ENCODE results near the gene BRINP3.

BRINP3 gene

DNA sequence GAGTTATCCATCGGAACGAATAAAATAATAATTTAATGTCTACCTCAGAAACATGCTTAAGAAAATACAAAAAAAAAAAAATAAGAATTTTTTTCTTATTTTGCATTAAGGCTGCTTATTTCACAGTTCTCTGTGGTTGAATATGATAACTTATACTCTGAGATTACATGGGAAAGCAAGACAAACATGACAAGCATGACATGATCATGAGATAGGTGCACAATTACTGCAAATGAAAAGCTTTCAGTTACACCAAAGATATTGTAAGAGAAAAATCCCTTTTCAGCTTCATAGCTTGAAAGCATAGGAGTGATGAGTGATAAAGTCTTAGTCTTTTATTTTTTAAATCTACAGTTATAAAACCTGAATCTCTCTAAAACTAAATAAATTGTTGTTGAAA lies 154.1 kb downstream of the BRINP3 start:
- H3K36me3 ChIP-seq: no peaks in the 10 kb centered on the region
- TF ChIP-seq, protein P1, sequence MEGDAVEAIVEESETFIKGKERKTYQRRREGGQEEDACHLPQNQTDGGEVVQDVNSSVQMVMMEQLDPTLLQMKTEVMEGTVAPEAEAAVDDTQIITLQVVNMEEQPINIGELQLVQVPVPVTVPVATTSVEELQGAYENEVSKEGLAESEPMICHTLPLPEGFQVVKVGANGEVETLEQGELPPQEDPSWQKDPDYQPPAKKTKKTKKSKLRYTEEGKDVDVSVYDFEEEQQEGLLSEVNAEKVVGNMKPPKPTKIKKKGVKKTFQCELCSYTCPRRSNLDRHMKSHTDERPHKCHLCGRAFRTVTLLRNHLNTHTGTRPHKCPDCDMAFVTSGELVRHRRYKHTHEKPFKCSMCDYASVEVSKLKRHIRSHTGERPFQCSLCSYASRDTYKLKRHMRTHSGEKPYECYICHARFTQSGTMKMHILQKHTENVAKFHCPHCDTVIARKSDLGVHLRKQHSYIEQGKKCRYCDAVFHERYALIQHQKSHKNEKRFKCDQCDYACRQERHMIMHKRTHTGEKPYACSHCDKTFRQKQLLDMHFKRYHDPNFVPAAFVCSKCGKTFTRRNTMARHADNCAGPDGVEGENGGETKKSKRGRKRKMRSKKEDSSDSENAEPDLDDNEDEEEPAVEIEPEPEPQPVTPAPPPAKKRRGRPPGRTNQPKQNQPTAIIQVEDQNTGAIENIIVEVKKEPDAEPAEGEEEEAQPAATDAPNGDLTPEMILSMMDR (IDR thresholded peaks at IDR 0.05): no peak
- no peaks in the 10 kb centered on the region for H3K27me3 ChIP-seq
- H3K4me1 ChIP-seq: no peaks in the 10 kb centered on the region
- intact Hi-C loops (cut with DNase I; ENCODE audit: low total_unique reads): no loop called here
- H3K4me3 ChIP-seq: no peak overlapping the region
- H3K9me3 ChIP-seq: no peaks in the 10 kb centered on the region
- no peak overlapping the region for H3K27ac ChIP-seq
- DNase-seq: no peak

DNA sequence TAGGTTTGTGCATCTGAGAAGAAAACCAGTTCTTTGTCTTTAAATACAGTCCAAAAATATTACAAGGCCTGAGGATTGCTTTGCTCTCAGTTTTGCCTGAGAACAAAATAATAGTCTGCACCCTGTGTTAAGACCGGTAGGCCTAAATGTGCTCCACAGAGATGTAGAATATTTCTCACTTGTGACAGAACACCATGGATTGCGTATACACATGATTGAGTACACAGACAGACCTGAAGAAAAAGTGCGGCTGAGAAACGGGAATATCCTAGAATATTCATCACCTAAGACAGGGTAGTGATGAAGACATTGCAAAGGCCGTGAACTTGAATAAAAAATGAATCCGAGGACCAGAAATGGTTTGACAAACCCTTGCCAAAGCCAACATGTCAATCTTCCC lies 155.4 kb downstream of the BRINP3 start:
- Histone ChIP-seq H3K36me3 (no peaks in the 10 kb centered on the region), H3K9me3 (no peaks in the 10 kb centered on the region), H3K4me3 (no peak overlapping the region), H3K27ac (no peak overlapping the region), H3K27me3 (no peaks in the 10 kb centered on the region), H3K4me1 (no peaks in the 10 kb centered on the region)
- no peak for DNase-seq
- TF ChIP-seq, protein P1 (IDR thresholded peaks at IDR 0.05): no peak
- intact Hi-C loops (cut with DNase I; ENCODE audit: low total_unique reads): no loop called here

DNA sequence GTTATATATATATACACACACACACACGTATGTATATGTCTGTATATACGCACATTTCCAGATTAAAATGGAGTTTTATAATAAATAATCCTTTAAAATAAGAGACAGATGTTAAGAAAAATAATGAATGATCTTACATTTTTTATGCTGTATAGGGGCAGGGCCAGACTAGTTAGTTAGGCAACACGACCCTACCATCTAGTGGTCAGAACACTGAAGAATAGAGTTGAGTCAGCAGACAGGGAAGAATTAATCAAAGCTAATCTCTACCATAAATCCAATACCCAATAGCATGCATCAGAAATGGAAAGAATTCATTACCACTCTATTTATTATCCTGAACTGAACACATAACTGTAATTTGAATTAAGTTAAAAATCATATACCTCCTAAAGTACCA lies 156.7 kb downstream of the BRINP3 start:
- no peak for DNase-seq
- intact Hi-C loops (cut with DNase I; ENCODE audit: low total_unique reads): no loop called here

DNA sequence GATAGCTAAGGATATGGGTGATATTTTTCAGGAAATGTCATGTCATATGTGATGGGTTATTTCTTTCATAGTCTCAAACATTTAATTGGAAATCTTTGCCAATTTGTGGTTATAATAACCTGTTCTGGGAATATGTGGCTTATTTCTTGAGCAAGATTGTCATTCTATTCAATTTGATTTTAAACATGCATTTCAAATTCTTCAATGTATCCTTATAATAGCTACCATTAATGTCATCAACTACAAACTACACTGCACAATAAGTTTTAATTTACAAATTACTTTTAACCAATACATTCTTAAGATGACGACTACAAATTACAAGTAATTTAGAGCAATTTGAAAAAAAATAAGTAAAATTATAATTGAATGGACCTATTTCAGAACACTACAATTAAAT lies 164.9 kb downstream of the BRINP3 start:
- DNase-seq: no peak

More for the DNA sequence above, 156.7 kb downstream of the BRINP3 start:
- TF ChIP-seq, protein P1 (IDR thresholded peaks at IDR 0.05): no peak
- Histone ChIP-seq H3K9me3 (no peaks in the 10 kb centered on the region), H3K4me1 (no peaks in the 10 kb centered on the region), H3K27me3 (no peaks in the 10 kb centered on the region), H3K4me3 (no peak overlapping the region), H3K36me3 (no peaks in the 10 kb centered on the region), H3K27ac (no peak overlapping the region)

DNA sequence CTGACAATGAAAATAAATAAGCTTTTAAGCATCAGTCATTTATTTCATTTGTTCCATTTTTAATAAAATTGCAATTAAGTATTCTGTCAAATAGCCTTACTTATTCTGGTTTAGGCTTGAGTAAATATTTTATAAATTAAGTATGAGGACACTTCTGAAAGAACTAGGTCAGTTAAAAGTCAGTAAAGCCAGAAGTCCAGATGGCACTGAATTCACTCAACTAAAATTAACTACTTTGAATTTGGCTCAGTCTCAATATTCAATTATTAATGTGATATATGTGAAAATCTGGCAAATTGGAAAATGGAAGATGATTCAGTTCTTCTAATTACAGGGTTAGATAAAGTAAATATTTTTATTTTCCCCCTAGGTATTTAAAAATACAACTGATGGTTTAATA lies 174.2 kb downstream of the BRINP3 start:
- no peak for DNase-seq
- intact Hi-C loops (cut with DNase I; ENCODE audit: low total_unique reads): no loop called here
- Histone ChIP-seq H3K4me1 (no peaks in the 10 kb centered on the region), H3K9me3 (no peaks in the 10 kb centered on the region), H3K36me3 (no peaks in the 10 kb centered on the region), H3K4me3 (no peak overlapping the region), H3K27me3 (no peaks in the 10 kb centered on the region), H3K27ac (no peak overlapping the region)
- TF ChIP-seq, protein P1 (IDR thresholded peaks at IDR 0.05): no peak

More for the DNA sequence above, 164.9 kb downstream of the BRINP3 start:
- no peak overlapping the region for H3K4me3 ChIP-seq
- no peaks in the 10 kb centered on the region for H3K36me3 ChIP-seq
- H3K27me3 ChIP-seq: no peaks in the 10 kb centered on the region
- H3K9me3 ChIP-seq: no peaks in the 10 kb centered on the region
- intact Hi-C loops (cut with DNase I; ENCODE audit: low total_unique reads): no loop called here
- H3K4me1 ChIP-seq: no peaks in the 10 kb centered on the region
- H3K27ac ChIP-seq: no peak overlapping the region
- TF ChIP-seq, protein P1 (IDR thresholded peaks at IDR 0.05): no peak

DNA sequence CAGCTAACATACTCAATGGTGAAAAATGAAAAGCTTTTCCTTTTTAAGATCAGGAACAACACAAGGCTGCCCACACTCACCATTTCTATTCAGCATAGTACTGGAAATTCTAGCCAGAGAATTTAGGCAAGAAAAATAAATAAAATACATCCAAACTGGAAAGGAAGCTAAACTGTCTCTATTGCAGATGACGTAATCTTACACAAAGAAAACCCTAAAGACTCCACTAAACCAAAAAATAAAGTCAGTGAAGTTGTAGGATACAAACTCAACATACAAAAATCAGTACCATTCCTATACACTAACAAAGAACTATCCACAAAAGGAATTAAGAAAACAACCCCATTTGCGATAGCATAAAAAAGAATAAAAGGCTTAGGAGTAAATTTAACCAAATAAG lies 181.2 kb downstream of the BRINP3 start:
- Histone ChIP-seq H3K4me3 (no peak overlapping the region), H3K9me3 (no peaks in the 10 kb centered on the region), H3K27me3 (no peaks in the 10 kb centered on the region), H3K4me1 (no peaks in the 10 kb centered on the region), H3K27ac (no peak overlapping the region), H3K36me3 (no peaks in the 10 kb centered on the region)
- TF ChIP-seq, protein P1 (IDR thresholded peaks at IDR 0.05): no peak
- intact Hi-C loops (cut with DNase I; ENCODE audit: low total_unique reads): no loop called here
- no peak for DNase-seq

Measured in tibial artery (tissue), 4 donors.